Activated CD4-positive, alpha-beta T cell treated with anti-CD3 and anti-CD28 coated beads for 48 hours (primary cell): ENCODE data around the gene POLR2J.
"Not testable (repeated sequence)": the region's sequence is repeated elsewhere in the genome, so short reads cannot be mapped to it uniquely, and the experiment has no call there.

Experiments used
- DNase-seq: peaks from one replicate; pipeline ENCODE4 v3.0.0-alpha.2; 2020

Gene POLR2J

DNA sequence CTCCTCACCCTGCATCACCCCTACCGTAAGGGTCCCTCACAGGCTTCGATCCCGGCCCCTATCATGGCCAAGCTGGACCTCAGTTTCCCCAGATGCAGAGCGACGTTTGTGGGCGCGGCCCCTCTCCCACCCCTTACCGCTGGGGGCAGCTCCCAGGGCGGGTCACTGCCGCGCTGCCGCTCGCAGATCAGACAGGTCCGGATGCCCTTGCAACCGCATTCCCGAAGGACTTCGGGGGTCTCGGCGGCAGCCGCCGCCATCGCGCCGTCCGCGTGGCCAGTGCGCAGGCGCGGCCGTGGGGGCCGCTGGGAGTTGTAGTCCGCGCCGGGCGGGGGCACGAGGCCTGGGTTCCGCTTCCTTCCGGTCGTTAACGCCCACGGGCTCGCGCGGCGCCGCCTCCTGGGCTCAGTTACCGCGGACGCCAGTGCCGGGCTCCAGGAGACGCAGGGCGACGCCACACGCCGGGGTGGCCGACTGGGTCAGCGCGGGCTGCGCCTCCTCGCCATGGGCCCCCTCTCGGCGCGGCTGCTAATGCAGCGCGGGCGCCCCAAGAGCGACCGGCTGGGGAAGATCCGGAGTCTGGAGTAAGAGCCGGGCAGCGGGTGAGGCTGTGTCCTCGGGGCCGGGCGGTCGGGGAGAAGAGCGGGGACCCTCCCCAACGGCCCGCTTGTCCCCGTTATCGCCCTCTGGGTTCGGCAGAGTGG is 14.0 kb downstream of the POLR2J start, which contains the start of the genes ALKBH4 and LRWD1:
TSS of gene ALKBH4 (minus strand) at position 287 of the 704 bp plus-strand sequence. CDS start at position 260, 27 bp downstream.
TSS of gene LRWD1 (plus strand) at position 408 of the 704 bp plus-strand sequence. CDS start at position 505, 97 bp downstream.
- peak; percentile 98 for DNase-seq

DNA sequence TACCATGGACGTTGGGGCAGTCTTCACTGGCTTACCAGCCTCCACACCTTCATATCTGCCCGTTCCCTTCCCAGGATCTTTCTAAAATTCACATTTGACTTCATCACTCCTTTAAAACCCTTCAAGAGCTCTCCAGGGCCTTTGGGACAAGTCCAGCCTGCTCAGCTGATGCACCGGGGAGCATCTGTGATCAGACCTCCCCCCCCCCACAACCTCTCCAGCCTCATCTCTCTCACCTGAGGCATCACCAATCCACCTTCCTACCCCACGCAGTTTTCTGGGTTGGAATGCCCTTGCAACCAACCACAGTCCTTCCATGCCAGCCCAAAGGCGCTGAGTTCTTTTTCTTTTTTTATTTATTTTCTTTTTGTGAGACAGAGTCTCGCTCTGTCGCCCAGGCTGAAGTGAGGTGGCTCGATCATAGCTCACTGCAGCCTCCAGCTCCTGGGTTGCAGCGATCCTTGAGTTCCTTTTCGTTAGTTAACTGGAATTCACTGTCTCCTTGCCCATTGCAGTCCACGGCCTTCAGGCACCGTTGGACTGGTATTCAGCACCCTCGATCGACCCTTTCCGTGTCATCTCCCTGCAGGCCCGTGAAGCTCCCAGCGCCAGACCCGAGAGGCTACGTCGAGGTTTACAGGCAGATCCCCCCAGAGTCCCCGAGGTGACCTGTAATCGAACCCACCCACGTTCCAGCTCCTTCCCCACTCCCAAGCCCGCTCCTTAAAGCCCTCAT is 14.7 kb downstream of the POLR2J start:
- DNase-seq, result no peak

DNA sequence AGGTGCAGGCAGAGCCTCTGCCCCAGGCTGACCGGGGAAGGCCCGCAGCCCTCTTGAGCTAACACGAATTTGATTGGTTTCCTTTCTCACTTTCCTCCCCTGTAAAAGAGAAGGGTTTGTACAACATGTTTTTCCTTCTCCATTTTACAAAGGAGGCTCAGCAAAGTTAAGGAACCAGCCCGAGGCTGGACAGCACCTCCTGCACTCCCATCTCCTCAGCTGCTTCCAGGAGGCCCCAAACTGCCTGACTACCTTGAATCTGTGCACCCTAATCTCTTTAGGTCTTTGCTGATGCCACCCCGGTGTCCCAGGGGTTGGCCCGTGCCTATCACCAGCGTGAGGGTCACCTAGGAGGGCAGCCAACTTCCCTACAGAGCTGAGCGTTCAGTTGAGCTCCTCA is 18.3 kb downstream of the POLR2J start:
- DNase-seq, result no peak

- DNase-seq, result no peak
These were observed 19.4 kb downstream of the POLR2J start for GRCh38 chr7:102459221-102459844.

GRCh38 chr7:102457352-102457924 is 21.3 kb downstream of the POLR2J start:
- no peak for DNase-seq

- no peak for DNase-seq
These were observed 22.4 kb downstream of the POLR2J start for GRCh38 chr7:102456327-102456726.

GRCh38 chr7:102455596-102455995 is 23.1 kb downstream of the POLR2J start:
- no peak for DNase-seq

DNA sequence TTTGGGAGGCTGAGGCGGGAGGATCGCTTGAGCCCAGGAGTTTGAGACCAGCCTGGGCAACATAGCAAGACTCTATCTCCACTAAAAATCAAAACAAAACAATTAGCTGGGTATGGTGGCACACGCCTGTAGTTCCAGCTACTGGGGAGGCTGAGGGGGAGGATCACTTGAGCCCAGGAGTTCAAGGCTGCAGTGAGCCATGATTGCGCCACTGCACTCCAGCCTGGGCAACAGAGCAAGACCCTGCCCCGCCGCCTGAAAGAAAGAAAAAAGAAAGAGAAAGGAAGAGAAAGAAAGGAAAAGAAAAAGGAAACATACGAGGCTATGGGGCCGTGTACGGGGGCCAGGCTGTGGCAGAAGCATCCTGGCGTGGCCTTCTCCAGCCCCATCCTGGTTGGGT is 23.8 kb downstream of the POLR2J start:
- DNase-seq, result not testable (repeated sequence)

DNA sequence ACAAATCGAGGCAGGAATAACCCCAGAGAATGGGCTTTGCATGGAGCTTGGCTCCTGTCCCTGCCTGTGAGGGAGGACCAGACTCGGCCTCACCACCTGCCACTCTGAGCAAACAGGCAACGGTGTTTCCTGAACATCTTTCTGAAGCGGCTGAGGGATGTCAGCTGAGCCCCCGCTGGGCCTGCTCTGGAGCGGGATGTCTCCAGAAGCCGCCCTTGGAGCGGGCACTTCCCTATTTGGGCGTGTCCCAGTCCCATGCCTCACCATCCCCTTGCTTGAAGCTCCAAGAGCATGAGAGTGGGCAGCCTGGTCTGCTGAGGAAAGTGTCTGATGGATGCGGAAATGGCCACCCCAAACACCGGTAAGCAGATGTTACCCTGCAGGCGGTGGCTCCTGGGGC is 24.3 kb downstream of the POLR2J start:
- no peak for DNase-seq

- DNase-seq, result no peak
These were observed 25.4 kb downstream of the POLR2J start for GRCh38 chr7:102453319-102453718.

- no peak for DNase-seq
These were observed 26.3 kb downstream of the POLR2J start for GRCh38 chr7:102452451-102452850.

GRCh38 chr7:102451371-102452054 is 27.2 kb downstream of the POLR2J start:
- DNase-seq, result no peak

DNA sequence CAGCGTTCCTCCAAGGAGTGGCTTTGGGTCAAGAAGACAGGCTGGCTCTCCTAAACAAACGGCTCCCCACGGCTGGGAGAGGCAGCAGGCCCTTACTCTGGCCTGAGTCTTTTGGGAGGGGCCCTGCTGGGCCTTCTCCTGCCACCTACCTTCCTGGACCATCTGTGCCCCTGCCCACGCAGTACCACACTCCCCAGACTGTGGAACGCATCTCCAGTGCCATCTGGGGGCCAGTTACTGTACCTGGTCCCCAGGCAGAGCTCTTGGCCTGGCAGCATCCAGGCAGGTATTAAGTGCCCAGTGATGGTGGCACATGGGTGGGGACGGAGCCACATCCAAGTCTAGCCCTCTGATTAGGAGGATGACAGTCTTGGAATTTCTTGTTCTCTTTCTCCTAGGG is 28.5 kb downstream of the POLR2J start:
- DNase-seq, result peak; percentile 63

DNA sequence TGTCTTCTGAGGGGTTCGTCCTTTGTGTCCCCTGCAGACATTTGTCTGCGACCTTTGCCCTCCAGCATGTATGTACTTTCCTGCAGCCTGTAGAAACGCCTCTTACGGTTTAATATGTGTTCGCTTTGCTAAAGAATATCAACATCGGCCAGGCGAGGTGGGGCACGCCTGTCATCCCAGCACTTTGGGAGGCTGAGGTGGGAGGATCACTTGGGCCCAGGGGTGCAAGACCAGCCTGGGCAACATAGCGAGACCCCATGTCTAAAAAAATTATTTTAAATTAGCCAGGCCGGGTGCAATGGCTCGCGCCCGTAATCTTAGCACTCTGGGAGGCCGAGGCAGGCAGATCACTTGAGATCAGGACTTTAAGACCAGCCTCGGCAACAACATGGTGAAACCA is 29.6 kb downstream of the POLR2J start:
- no peak for DNase-seq

DNA sequence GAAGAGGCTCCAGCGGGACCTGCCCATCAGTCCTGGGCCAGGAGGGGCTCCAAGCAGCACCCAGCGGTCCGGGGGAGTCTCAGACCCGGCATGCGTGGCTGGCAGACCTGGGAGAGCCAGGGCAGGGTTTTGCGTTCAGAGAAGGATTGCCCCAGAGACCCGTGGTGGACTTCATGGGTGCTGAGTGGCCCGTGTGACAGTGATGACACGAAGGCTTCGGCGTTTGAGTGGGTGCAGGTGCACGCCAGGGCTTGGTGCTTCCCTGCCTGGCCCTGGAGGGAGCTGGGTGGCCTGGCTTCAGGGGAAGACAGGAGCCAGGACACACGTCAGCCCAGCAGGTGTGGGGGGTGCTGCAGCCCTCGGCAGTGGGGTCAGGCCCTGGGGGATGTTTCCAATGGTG is 31.4 kb downstream of the POLR2J start:
- DNase-seq, result no peak

- no peak for DNase-seq
These were observed 32.1 kb downstream of the POLR2J start for GRCh38 chr7:102446387-102447156.

- no peak for DNase-seq
These were observed 33.0 kb downstream of the POLR2J start for GRCh38 chr7:102445674-102446071.

DNA sequence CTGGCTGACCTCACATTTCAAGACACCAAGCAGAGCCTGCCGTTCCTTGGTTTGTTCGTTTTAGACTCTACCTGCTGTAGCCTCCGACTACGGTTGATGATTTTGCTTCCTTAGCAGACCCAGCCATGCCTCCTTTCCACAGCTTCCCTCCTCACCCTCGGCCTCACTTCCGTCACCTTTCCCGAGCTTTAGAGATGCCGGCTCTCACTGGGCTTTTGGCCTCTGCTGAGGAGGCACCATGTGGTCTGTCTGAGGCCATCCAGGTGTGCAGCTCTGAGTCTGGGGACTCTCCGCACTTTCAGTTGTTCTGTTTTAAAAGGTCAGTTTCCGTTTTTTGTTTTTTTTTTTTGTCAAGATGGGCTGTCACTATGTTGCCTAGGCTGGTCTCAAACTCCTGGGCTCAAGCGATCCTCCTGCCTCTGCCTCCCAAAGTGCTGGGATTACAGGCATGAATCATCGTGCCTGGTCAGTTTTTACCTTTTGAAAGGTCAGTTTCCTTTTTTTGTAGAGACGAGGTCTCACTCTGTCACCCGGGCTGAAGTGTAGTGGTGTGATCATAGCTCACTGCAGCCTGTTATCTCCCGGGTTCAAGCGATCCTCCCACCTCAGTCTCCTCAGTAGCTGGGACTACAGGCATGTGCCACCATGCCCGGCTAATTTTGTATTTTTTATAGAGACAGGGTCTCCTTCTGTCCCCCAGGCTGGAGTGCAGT is 33.6 kb downstream of the POLR2J start:
- no peak for DNase-seq

DNA sequence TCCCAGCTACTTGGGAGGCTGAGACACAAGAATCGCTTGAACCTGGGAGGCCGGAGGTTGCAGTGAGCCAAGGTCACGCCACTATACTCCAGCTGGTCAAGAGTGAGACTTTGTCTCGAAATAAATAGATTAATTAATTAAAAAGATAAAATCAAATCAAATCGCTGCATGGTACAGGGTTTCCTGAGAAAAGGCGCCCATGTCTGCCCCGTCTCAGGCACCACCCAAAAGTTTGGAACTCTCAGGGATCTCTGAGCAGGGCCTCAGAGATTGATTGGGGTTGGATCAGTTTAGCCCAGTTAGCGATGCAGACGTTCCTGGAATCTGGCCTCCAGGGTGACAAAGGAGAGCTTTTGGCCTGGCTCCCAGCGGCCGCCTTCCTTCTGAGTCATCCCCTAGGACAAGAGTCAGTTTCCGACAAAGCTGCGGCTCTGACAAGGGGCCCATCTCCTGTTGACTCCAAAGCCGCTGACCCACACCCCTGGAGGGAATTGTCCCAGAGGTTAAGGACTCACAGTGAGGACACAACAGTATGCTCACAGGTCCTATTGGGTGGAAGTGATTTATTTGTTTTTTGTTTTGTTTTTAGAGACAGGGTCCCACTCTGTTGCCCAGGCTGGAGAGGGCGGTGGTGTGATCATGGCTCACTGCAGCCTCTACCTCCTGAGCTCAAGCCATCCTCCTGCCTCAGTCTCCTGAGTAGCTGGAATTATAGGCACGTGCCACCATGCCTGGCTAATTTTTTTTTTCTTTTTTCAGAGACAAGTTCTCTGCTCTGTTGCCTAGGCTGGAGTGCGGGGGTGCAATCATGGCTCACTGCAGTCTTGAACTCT is 38.5 kb downstream of the POLR2J start:
- DNase-seq, result no peak

GRCh38 chr7:102436118-102436517 is 42.6 kb downstream of the POLR2J start:
- DNase-seq, result no peak
